Stomach (tissue), 4 donors: ENCODE measurements around the gene DNAAF1.

Source experiments
- EP300 ChIP-seq: sonication (generic); formaldehyde crosslinking; IDR thresholded peaks from one replicate; pipeline ENCODE4 v1.6.1; 2017; ENCODE audit warnings: antibody characterized with exemption
- POLR2A ChIP-seq, 4 donors: fragments of 450-650 bp; IDR thresholded peaks; one replicate each; pipeline ENCODE4 v1.6.1; 2016; ENCODE audit warnings: antibody characterized with exemption in 4 of 4, control low read depth in 2 of 4, mild to moderate bottlenecking in 1 of 4, moderate library complexity in 1 of 4
- POLR2AphosphoS5 ChIP-seq, 3 donors: sonication (generic); formaldehyde crosslinking; IDR thresholded peaks; one replicate each; pipeline ENCODE4 v1.6.1; 2016; ENCODE audit warnings: antibody characterized with exemption in 3 of 3
- TF ChIP-seq, protein P1 (sequence below), 7 experiments: fragments of 450-650 bp in 4 of 7; fragments of 200-600 bp in 3 of 7; sonication (generic) in 3 of 7; IDR thresholded peaks; one replicate each; pipeline ENCODE4 v1.5.1; 2016 to 2019; ENCODE audit warnings: antibody characterized with exemption in 7 of 7, control low read depth in 2 of 7, mild to moderate bottlenecking in 1 of 7

DNA sequence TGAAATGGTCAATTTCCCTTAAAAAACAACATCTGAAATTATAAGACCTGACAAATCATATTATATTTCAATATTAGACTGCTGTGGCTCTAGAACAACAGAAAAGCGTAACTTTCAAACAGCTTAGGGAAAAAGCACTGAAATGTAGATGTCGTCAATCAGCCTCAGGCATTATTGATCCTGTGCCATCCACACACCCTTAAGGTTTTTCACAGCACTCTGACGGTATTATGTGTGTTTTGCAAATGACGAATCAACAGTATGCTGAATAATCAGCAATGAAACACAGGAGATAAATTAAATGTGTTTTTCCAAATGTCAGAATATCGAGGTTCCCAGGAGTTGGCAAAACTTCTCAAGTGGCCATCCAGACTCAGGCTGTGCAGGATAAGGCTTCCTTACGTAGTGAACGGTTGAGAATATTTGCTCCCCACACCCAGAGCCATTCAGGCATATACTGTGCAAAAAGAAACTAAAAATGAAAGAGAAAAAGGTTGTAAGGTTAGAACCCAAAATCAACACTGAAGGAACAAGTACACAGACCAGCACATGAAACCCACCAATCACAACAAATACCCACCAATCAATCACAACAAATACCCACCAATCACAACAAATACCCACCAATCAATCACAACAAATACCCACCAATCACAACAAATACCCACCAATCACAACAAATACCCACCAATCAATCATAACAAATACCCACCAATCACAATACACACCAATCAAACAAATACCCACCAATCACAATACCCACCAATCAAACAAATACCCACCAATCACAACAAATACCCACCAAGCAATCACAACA, 20.6 kb upstream of the DNAAF1 start:
- TF ChIP-seq EP300: no peak
- TF ChIP-seq POLR2A (IDR thresholded peaks at IDR 0.05): no peak
- TF ChIP-seq, protein P1, sequence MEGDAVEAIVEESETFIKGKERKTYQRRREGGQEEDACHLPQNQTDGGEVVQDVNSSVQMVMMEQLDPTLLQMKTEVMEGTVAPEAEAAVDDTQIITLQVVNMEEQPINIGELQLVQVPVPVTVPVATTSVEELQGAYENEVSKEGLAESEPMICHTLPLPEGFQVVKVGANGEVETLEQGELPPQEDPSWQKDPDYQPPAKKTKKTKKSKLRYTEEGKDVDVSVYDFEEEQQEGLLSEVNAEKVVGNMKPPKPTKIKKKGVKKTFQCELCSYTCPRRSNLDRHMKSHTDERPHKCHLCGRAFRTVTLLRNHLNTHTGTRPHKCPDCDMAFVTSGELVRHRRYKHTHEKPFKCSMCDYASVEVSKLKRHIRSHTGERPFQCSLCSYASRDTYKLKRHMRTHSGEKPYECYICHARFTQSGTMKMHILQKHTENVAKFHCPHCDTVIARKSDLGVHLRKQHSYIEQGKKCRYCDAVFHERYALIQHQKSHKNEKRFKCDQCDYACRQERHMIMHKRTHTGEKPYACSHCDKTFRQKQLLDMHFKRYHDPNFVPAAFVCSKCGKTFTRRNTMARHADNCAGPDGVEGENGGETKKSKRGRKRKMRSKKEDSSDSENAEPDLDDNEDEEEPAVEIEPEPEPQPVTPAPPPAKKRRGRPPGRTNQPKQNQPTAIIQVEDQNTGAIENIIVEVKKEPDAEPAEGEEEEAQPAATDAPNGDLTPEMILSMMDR (IDR thresholded peaks at IDR 0.05): no peak
- no peak for TF ChIP-seq POLR2AphosphoS5 (IDR thresholded peaks at IDR 0.05)
